UCSD-AML1 (cell line): ENCODE measurements around the gene CELF4.

ENCODE experiments used
- DNase-seq: peaks from one replicate; lab custom pipeline; 2025; ENCODE audit not compliant: unreplicated experiment; lab: John Stamatoyannopoulos, UW

The CELF4 gene

DNA sequence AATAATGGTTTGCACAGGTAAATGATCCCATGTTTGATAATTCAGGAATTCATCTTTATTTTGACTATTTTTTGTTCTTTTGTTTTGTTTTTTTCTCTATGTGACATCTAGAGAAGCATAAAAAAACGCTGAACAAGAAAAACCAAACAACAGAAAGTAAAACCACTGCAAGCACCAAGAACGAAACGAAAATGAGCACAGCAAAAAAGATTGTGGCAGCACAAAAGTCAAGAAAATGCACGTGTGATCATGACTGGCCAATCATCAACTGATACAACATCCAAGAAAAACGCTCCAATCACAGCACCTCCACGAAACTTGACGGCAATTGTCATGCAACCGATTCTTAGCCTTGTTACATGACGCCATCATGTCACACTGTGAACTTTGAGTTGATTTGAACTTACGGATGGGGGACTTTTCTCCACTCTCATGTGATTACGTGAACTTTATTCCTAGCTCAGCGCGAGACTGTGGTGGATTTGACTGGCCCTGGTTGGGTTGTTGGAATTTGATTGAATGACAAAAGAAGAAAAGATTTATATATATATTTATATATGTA lies 318.7 kb downstream of the CELF4 start:
- no peak for DNase-seq

DNA sequence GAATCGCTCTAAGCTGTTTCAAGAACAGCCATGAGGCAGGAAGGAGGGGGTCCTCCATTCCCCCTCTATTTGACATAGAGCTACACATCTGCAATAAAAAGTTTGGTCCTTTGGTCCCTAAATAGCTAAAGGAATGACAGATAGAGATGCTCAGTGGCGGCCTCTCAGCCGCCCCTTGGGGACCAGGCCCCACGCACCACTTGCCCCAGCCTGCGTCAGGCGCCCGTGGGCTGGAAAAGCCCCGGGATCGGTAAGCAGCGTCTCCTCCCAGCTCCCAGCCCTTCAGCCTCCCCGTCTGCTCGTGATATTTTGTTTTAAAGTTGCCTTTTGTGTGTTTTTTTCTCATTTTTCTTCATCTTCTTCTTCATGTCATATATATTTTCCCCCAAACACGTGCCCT lies 321.0 kb downstream of the CELF4 start:
- DNase-seq, result no peak

DNA sequence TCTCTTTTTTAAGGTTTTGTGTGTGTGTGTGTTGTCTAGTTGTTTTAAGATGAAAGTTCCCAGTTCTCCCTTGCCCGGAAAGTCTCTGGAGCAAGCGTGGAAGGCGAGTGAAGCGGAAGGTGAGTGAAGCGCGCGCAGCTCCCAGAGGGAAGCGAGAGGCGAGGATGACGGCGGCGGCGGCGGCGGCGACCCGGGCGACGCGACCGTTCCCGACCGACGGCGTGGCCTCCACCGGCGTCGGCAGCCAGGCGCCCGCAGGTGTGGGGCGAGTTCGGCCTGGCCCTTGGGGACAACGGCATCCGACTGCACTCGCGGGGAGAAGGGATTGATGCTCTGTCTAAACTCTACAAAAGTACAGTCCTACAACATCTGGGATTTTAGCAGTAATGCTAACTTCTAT lies 321.9 kb downstream of the CELF4 start:
- no peak for DNase-seq

- no peak for DNase-seq
Observed at GRCh38 chr18:37242826-37243560, 322.6 kb downstream of the CELF4 start.

- no peak for DNase-seq
Observed at GRCh38 chr18:37242091-37242490, 323.5 kb downstream of the CELF4 start.

DNA sequence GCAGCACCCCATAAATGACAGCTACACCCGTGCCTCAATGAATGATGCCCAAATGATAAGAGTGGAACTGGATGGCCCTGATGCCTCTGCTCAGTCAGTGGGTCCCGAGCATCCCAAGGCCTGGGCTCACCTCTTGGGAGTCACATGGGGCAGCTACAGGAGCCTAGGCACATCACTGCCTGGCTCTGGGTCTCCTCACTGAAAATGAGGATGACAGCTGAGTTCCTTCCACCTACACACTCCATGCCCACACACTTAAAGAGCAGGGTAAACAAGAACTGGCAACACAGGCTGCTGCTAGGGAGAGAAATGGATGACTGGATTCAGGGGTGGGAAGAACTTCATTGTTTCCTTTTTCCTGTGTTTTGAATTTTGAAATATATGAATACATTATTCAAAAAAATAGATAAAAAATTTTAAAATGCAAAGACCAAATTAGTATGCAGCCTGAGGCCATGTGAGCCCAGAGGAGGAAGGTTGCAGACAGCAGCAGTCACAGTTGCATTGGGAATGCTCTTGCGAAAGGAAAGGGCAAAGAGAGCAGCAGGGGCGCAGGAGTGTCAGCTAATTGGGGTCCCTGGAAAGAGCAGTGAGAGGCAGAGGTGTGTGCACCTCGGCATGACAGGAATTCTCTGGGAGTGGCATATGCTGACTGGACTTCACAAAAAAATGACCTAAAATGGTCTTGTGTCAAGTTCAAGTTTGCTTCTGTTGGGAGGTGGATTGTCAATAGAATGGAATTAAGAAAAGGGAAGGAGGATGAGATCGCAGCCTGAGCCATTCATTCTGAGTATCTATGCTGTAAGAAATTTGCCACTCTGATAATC lies 327.1 kb downstream of the CELF4 start:
- no peak for DNase-seq

- DNase-seq, result no peak
Observed at GRCh38 chr18:37235583-37235982, 330.0 kb downstream of the CELF4 start.

DNA sequence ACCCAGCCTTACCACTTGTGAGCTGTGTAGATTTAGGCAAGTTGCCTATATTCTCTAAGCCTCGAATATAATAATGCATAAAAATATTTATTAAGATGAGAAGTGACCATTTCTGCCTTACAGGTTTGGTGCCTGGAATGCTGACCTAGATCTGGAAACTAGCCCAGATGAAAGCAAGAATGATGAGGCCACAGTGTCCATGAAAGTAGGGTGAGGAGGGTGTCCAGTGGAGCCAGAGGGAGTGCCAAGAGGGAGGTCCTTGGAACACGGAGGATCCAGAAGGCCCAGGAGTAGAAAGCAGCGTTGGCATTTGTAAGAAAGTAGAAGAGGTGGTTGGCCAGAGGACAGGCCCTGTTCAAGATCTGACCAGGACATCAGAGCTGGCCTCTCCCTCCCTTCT lies 334.3 kb downstream of the CELF4 start:
- DNase-seq, result no peak

DNA sequence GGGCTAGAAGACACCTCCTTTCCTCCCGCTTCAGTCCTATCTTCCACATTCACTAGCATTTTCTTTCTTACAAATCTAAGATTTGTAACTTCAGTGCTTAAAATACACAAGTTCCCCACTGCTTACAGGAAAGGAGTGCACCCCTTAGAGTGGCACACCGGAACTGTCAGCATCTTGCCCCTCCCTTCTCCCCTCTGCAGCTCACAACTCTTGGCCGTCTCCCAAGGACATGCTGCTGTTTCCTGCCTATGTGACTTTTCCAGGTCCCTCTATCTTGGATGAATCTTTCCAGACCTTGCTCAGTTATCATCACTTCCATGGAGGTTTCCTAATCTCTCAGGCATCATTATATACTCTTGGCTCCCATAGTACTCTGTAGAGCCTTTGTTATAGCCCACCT lies 334.8 kb downstream of the CELF4 start:
- no peak for DNase-seq

GRCh38 chr18:37225279-37225678 lies 340.3 kb downstream of the CELF4 start:
- DNase-seq, result no peak

- DNase-seq, result no peak
Observed at GRCh38 chr18:37222999-37223378, 342.6 kb downstream of the CELF4 start.

- DNase-seq, result no peak
Observed at GRCh38 chr18:37222354-37222998, 343.1 kb downstream of the CELF4 start.

GRCh38 chr18:37219257-37219656 lies 346.3 kb downstream of the CELF4 start:
- DNase-seq, result no peak

DNA sequence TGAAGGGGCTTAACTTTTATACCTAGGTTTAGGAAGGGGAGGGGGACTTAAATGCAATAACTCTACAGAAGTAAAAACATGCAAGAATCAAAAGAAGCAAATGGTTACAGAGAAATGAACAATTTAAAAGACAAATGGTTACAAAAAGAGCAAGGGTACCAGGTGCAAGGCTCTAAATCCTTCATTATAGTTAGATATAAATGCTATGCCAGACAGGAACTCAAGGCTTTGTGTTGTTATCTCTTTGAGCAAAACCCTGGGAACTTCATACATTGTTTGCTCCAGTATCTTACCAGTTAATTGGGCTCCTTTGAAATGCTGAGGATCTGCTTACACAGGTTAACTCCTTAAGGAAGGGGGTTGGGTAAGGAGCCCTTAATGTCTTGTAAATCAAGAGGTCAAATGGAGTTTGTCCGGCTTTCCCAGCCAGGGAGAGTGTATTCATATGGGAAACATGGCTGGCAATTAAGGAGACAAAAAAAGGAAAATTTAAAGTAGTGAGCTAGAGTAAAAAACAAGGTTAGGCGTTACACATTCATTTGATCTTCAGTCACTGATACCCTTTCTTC lies 347.5 kb downstream of the CELF4 start:
- DNase-seq, result no peak

GRCh38 chr18:37210781-37211180 lies 354.8 kb downstream of the CELF4 start:
- no peak for DNase-seq

GRCh38 chr18:37207343-37207742 lies 358.3 kb downstream of the CELF4 start:
- no peak for DNase-seq

GRCh38 chr18:37199741-37200140 lies 365.9 kb downstream of the CELF4 start:
- no peak for DNase-seq
